HCT116 (cell line): ENCODE measurements around the gene TLR1. TPM values are rescaled to one million over a fixed set of nuclear protein-coding genes. Genes with fewer than 3 reads are reported as not detected.

Source experiments
- ATAC-seq: fragments of 200-7000 bp; cut with Tn5 transposase; 2 replicates; pipeline ENCODE4 v1.9.1; 2020; ENCODE audit warnings: mild to moderate bottlenecking, moderate library complexity
- BruUV-seq: library from RNA; stranded (reverse); fragments of 400-500 nt; replicated peaks from 2 replicates; lab custom pipeline; 2021; lab: Mats Ljungman, UMichigan
- CTCF ChIA-PET: fragments of 300-600 bp; sonication (Branson Sonifier 250); formaldehyde crosslinking; loops from one replicate; lab custom pipeline; 2021; ENCODE audit warnings: antibody characterized with exemption; lab: Charles Lee
- POLR2A ChIA-PET: fragments of 300-600, 350-600 bp; sonication (Branson Sonifier 250); formaldehyde crosslinking; loops from one replicate; lab custom pipeline; 2021; ENCODE audit warnings: antibody characterized with exemption; lab: Charles Lee
- RAD21 ChIA-PET, 2 experiments: fragments of 300-600 bp; sonication (Branson Sonifier 250); formaldehyde crosslinking; loops; one replicate each; lab custom pipeline; 2023; ENCODE audit warnings: low total read pairs in 2 of 2; ENCODE audit not compliant: uncharacterized antibody in 2 of 2, unreplicated experiment in 2 of 2, low non-redundant PET in 1 of 2; lab: Charles Lee
- DNase-seq: peaks from one replicate; pipeline ENCODE4 v3.0.0-alpha.2; 2010; ENCODE audit warnings: low read depth, low spot score
- H2AFZ ChIP-seq: fragments of 200-600 bp; shearing (Covaris generic), sonication (generic); 2 replicates; pipeline ENCODE4 v1.6.1; 2017; ENCODE audit warnings: low read depth, mixed run types, mixed read lengths, antibody characterized with exemption, low read length; ENCODE audit not compliant: poor library complexity, severe bottlenecking
- H3K27ac ChIP-seq: 2 replicates; pipeline ENCODE4 v1.5.1; 2012; ENCODE audit warnings: low read depth, low read length
- H3K27me3 ChIP-seq: fragments of 200-600 bp; sonication (generic); 2 replicates; pipeline ENCODE4 v1.6.1; 2016; ENCODE audit warnings: mixed run types, low read length, mixed read lengths; ENCODE audit not compliant: insufficient read depth
- H3K36me3 ChIP-seq, 2 experiments: fragments of 200-500 bp in 1 of 2; fragments of 200-600 bp in 1 of 2; sonication (Bioruptor generic) in 1 of 2; sonication (generic) in 1 of 2; 2 replicates each; pipeline versions ENCODE4 v1.5.1 to v1.6.1; 2014 to 2016; ENCODE audit warnings: low read length in 2 of 2, inconsistent platforms in 1 of 2, mixed read lengths in 1 of 2, mixed run types in 1 of 2; ENCODE audit not compliant: insufficient read depth in 2 of 2, control insufficient read depth in 1 of 2
- H3K4me1 ChIP-seq, 2 experiments: fragments of 200-600 bp in 1 of 2; sonication (generic) in 1 of 2; 2 replicates each; pipeline versions ENCODE4 v1.5.1 to v1.6.1; 2012 to 2017; ENCODE audit warnings: low read length in 2 of 2, inconsistent platforms in 1 of 2, mild to moderate bottlenecking in 1 of 2, mixed read lengths in 1 of 2, mixed run types in 1 of 2, moderate library complexity in 1 of 2; ENCODE audit not compliant: insufficient read depth in 2 of 2, control insufficient read depth in 1 of 2
- H3K4me2 ChIP-seq: fragments of 200-600 bp; sonication (generic); 2 replicates; pipeline ENCODE4 v1.6.1; 2017; ENCODE audit warnings: mixed run types, low read length, mixed read lengths
- H3K4me3 ChIP-seq, 2 experiments: fragments of 200-600 bp in 1 of 2; sonication (generic) in 1 of 2; replicated peaks in 1 of 2; 2 replicates each; pipeline ENCODE4 v1.5.1; 2011 to 2016; ENCODE audit warnings: low read length in 2 of 2, control low read depth in 1 of 2, low read depth in 1 of 2, mild to moderate bottlenecking in 1 of 2, mixed read lengths in 1 of 2, mixed run types in 1 of 2
- H3K79me2 ChIP-seq: fragments of 200-600 bp; sonication (generic); 2 replicates; pipeline ENCODE4 v1.6.1; 2017; ENCODE audit warnings: mild to moderate bottlenecking, mixed run types, low read length, moderate library complexity, mixed read lengths; ENCODE audit not compliant: insufficient read depth
- H3K9ac ChIP-seq: fragments of 200-600 bp; sonication (generic); 2 replicates; pipeline ENCODE4 v1.6.1; 2016; ENCODE audit warnings: low read length, mixed read lengths
- H3K9me2 ChIP-seq: fragments of 200-600 bp; sonication (generic), shearing (Covaris generic); 2 replicates; pipeline ENCODE4 v1.6.1; 2017; ENCODE audit warnings: mixed run types, mild to moderate bottlenecking, moderate library complexity; ENCODE audit not compliant: insufficient read depth
- H3K9me3 ChIP-seq, 2 experiments: fragments of 200-500 bp in 1 of 2; fragments of 200-600 bp in 1 of 2; sonication (Bioruptor generic) in 1 of 2; sonication (generic) in 1 of 2; 2 replicates each; pipeline ENCODE4 v1.6.1; 2014 to 2017; ENCODE audit warnings: low read length in 2 of 2, mixed read lengths in 2 of 2, inconsistent platforms in 1 of 2, low read depth in 1 of 2, mild to moderate bottlenecking in 1 of 2, mixed run types in 1 of 2, moderate library complexity in 1 of 2; ENCODE audit not compliant: control insufficient read depth in 1 of 2, insufficient read depth in 1 of 2
- H4K20me1 ChIP-seq: fragments of 200-600 bp; sonication (generic), shearing (Covaris generic); 2 replicates; pipeline ENCODE4 v1.6.1; 2017; ENCODE audit warnings: mixed run types, mild to moderate bottlenecking, moderate library complexity; ENCODE audit not compliant: insufficient read depth
- POLR2AphosphoS5 ChIP-seq: IDR thresholded peaks from 2 replicates; pipeline ENCODE4 v1.6.1; 2011; ENCODE audit warnings: mild to moderate bottlenecking, low read depth, low read length, moderate library complexity
- RAD21 ChIP-seq: IDR thresholded peaks from 2 replicates; pipeline ENCODE4 v1.6.1; 2012; ENCODE audit warnings: low read depth, mild to moderate bottlenecking
- intact Hi-C: fragments of 100-400 bp; cut with micrococcal nuclease; formaldehyde crosslinking; loops from 2 replicates; pipeline ENCODE4 v1.10.0; 2022
- total RNA-seq: library from RNA; stranded (reverse); gene quantifications from one replicate; pipeline ENCODE4 v1.2.1, GENCODE V29; 2021; ENCODE audit not compliant: unreplicated experiment
- TF ChIP-seq, protein P1 (sequence below): IDR thresholded peaks from 2 replicates; pipeline ENCODE4 v1.6.1; 2012
- TF ChIP-seq, protein P2 (sequence below), 3 experiments: fragments of 200-600 bp in 1 of 3; sonication (generic) in 1 of 3; IDR thresholded peaks in 2 of 3; conservative IDR thresholded peaks in 1 of 3; 2 replicates each; pipeline ENCODE4 v1.5.1; 2012 to 2017; ENCODE audit warnings: low read depth in 2 of 3, low read length in 2 of 3, antibody characterized with exemption in 1 of 3, borderline replicate concordance in 1 of 3, control low read depth in 1 of 3, mild to moderate bottlenecking in 1 of 3, mixed read lengths in 1 of 3, mixed run types in 1 of 3, moderate library complexity in 1 of 3; ENCODE audit not compliant: insufficient read depth in 1 of 3
- TF ChIP-seq, protein P3 (sequence below): IDR thresholded peaks from 2 replicates; pipeline ENCODE4 v1.6.1; 2012; ENCODE audit warnings: low read depth

The TLR1 gene
- total RNA-seq, 1 experiment from 2014 or later = 1.4 TPM

DNA sequence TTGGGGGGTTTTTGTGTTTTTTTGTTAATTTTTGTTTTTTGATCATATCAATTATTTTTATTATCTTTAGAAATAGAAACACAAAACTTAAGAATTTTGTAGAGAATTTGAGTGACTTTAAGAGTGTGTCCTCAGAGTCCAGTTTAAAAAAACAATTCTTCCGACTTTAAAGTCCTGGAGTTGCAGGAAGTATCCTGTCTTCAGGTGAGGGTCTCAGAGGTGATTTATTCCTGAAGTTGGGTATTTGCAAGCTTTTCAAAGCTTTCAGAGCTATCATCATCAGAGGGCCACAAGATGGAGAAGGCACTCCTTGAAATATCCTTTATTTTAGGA, 44.8 kb downstream of the TLR1 start:
- H2AFZ ChIP-seq = peak overlapping the region; percentile 65
- TF ChIP-seq, protein P1, sequence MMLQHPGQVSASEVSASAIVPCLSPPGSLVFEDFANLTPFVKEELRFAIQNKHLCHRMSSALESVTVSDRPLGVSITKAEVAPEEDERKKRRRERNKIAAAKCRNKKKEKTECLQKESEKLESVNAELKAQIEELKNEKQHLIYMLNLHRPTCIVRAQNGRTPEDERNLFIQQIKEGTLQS = no peak
- no peak for TF ChIP-seq RAD21
- TF ChIP-seq, protein P2, sequence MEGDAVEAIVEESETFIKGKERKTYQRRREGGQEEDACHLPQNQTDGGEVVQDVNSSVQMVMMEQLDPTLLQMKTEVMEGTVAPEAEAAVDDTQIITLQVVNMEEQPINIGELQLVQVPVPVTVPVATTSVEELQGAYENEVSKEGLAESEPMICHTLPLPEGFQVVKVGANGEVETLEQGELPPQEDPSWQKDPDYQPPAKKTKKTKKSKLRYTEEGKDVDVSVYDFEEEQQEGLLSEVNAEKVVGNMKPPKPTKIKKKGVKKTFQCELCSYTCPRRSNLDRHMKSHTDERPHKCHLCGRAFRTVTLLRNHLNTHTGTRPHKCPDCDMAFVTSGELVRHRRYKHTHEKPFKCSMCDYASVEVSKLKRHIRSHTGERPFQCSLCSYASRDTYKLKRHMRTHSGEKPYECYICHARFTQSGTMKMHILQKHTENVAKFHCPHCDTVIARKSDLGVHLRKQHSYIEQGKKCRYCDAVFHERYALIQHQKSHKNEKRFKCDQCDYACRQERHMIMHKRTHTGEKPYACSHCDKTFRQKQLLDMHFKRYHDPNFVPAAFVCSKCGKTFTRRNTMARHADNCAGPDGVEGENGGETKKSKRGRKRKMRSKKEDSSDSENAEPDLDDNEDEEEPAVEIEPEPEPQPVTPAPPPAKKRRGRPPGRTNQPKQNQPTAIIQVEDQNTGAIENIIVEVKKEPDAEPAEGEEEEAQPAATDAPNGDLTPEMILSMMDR (IDR thresholded peaks at IDR 0.05 in 2 of 3, conservative IDR thresholded peaks at IDR 0.05 in 1 of 3; ENCODE audit: borderline replicate concordance in 1 of 3, insufficient read depth in 1 of 3, low read depth in 2 of 3, low read length in 2 of 3) = 0 out of 6 replicates have a peak, but pooled peaks of 1 of the 3 experiments have one; percentile 0
- TF ChIP-seq, protein P3, sequence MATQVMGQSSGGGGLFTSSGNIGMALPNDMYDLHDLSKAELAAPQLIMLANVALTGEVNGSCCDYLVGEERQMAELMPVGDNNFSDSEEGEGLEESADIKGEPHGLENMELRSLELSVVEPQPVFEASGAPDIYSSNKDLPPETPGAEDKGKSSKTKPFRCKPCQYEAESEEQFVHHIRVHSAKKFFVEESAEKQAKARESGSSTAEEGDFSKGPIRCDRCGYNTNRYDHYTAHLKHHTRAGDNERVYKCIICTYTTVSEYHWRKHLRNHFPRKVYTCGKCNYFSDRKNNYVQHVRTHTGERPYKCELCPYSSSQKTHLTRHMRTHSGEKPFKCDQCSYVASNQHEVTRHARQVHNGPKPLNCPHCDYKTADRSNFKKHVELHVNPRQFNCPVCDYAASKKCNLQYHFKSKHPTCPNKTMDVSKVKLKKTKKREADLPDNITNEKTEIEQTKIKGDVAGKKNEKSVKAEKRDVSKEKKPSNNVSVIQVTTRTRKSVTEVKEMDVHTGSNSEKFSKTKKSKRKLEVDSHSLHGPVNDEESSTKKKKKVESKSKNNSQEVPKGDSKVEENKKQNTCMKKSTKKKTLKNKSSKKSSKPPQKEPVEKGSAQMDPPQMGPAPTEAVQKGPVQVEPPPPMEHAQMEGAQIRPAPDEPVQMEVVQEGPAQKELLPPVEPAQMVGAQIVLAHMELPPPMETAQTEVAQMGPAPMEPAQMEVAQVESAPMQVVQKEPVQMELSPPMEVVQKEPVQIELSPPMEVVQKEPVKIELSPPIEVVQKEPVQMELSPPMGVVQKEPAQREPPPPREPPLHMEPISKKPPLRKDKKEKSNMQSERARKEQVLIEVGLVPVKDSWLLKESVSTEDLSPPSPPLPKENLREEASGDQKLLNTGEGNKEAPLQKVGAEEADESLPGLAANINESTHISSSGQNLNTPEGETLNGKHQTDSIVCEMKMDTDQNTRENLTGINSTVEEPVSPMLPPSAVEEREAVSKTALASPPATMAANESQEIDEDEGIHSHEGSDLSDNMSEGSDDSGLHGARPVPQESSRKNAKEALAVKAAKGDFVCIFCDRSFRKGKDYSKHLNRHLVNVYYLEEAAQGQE = no peak
- no peak for TF ChIP-seq POLR2AphosphoS5
- TF ChIP-seq, all 23 proteins: peak for 1
- ChIA-PET RAD21 (interaction anchor here (0.6 to 1.4 kb wide), 7 partner anchors 23 to 580 kb away, joined by 3 to 4 read pairs (median 3); partner anchors contain the start of gene TLR10 (in 2 of the 2)), POLR2A (interaction anchor here (1.0 to 1.5 kb wide), 3 partner anchors 96 to 580 kb away, joined by 3 to 4 read pairs (median 4); no protein-coding TSS in a partner anchor), CTCF (interaction anchor here (0.7 to 2.9 kb wide), 25 partner anchors 9 to 709 kb away, joined by 3 to 35 read pairs (median 4); partner anchors contain the start of genes LIAS, RPL9, TLR1 and TLR10)
- H3K27me3 ChIP-seq = no peaks in the 10 kb centered on the region
- no peak overlapping the region for H3K4me3 ChIP-seq
- no peaks in the 10 kb centered on the region for H3K36me3 ChIP-seq
- no peak overlapping the region for H3K27ac ChIP-seq
- H3K9me2 ChIP-seq = no peaks in the 10 kb centered on the region
- H3K79me2 ChIP-seq = no peaks in the 10 kb centered on the region
- DNase-seq (no peak), ATAC-seq (no peak)
- H3K4me1 ChIP-seq = peaks cover 0 to 8% of the 10 kb centered on the region in 2 experiments; a peak in 1 of 4 replicates
- H4K20me1 ChIP-seq = no peaks in the 10 kb centered on the region
- no peaks in the 10 kb centered on the region for H3K9me3 ChIP-seq
- no peak overlapping the region for H3K9ac ChIP-seq
- intact Hi-C loops = loop anchor here (1.0 to 5.0 kb wide), 4 partner anchors 97 to 699 kb away; partner anchors contain the start of genes LIAS, RPL9 and TLR6
- BruUV-seq = no TSS peak
- H3K4me2 ChIP-seq = no peak overlapping the region
